K562 (cell line): ENCODE data around the gene CERS2. TPM values are rescaled to one million over a fixed set of nuclear protein-coding genes. Genes with fewer than 3 reads are reported as not detected.

Experiments used
- CEBPB ChIP-seq: fragments of 450-650 bp; IDR thresholded peaks from 2 replicates; pipeline ENCODE4 v1.6.1; 2016; ENCODE audit warnings: missing genetic modification characterization, missing compliant biosample characterization
- CREBBP ChIP-seq: IDR thresholded peaks from one replicate; pipeline ENCODE4 v1.6.1; 2012; ENCODE audit warnings: low read depth, mild to moderate bottlenecking, control low read depth, inconsistent platforms, low read length
- CXXC5 ChIP-seq: fragments of 250-450 bp; sonication (Bioruptor Pico); IDR thresholded peaks from 2 replicates; pipeline ENCODE4 v1.8.0; 2022; ENCODE audit warnings: inconsistent platforms, mild to moderate bottlenecking, moderate library complexity
- EGR1 ChIP-seq: fragments of 450-650 bp; conservative IDR thresholded peaks from 2 replicates; pipeline ENCODE4 v1.6.1; 2017; ENCODE audit warnings: mild to moderate bottlenecking
- EHMT2 ChIP-seq: fragments of 450-650 bp; IDR thresholded peaks from 2 replicates; pipeline ENCODE4 v1.6.1; 2018; ENCODE audit warnings: antibody characterized with exemption
- ELF2 ChIP-seq: fragments of 250-450 bp; sonication (Bioruptor Pico); IDR thresholded peaks from 2 replicates; pipeline ENCODE4 v1.5.0; 2021; ENCODE audit warnings: mild to moderate bottlenecking
- FOXO4 ChIP-seq: fragments of 450-650 bp; formaldehyde crosslinking; IDR thresholded peaks from 2 replicates; pipeline ENCODE4 v1.4.0; 2020; ENCODE audit warnings: mild to moderate bottlenecking, moderate library complexity
- HIVEP1 ChIP-seq: fragments of 250-450 bp; sonication (Bioruptor Pico); IDR thresholded peaks from 2 replicates; pipeline ENCODE4 v1.4.0; 2020; ENCODE audit warnings: mild to moderate bottlenecking
- HMG20A ChIP-seq: fragments of 450-650 bp; formaldehyde crosslinking; conservative IDR thresholded peaks from 2 replicates; pipeline ENCODE4 v1.4.0; 2020; ENCODE audit warnings: mild to moderate bottlenecking, mixed read lengths
- IRF2 ChIP-seq: sonication (generic); formaldehyde crosslinking; IDR thresholded peaks from 2 replicates; pipeline ENCODE4 v1.8.1; 2022; ENCODE audit warnings: mild to moderate bottlenecking, missing genetic modification reagents
- MCM7 ChIP-seq, 2 experiments: fragments of 450-650 bp; IDR thresholded peaks; 2 replicates each; pipeline ENCODE4 v1.6.1; 2016 to 2018
- PCBP1 ChIP-seq: fragments of 200-400 bp; formaldehyde crosslinking; IDR thresholded peaks from 2 replicates; pipeline ENCODE4 v1.6.1; 2018; ENCODE audit warnings: mild to moderate bottlenecking, low read depth, low read length; ENCODE audit not compliant: poor library complexity, severe bottlenecking
- TAF7 ChIP-seq: fragments of 450-650 bp; IDR thresholded peaks from 2 replicates; pipeline ENCODE4 v1.6.1; 2016; ENCODE audit warnings: missing genetic modification characterization, missing compliant biosample characterization
- TRIM24 ChIP-seq, 2 experiments: fragments of 450-650 bp; IDR thresholded peaks; 2 replicates each; pipeline ENCODE4 v1.6.1; 2016
- ZBTB11 ChIP-seq, 3 experiments: fragments of 200-800 bp in 1 of 3; fragments of 250-450 bp in 1 of 3; fragments of 450-650 bp in 1 of 3; sonication (Bioruptor Pico) in 1 of 3; sonication (Bioruptor generic) in 1 of 3; formaldehyde crosslinking in 1 of 3; IDR thresholded peaks; 2 replicates each; pipeline versions ENCODE4 v1.6.1 to v1.8.0; 2016 to 2022; ENCODE audit warnings: mild to moderate bottlenecking in 2 of 3, missing genetic modification characterization in 2 of 3, missing compliant biosample characterization in 1 of 3, moderate library complexity in 1 of 3
- ZBTB8A ChIP-seq: fragments of 450-650 bp; IDR thresholded peaks from 2 replicates; pipeline ENCODE4 v1.6.1; 2018; ENCODE audit warnings: mild to moderate bottlenecking, moderate library complexity; ENCODE audit not compliant: partially characterized antibody
- ZNF3 ChIP-seq: fragments of 250-450 bp; sonication (Bioruptor Pico); IDR thresholded peaks from 2 replicates; pipeline ENCODE4 v1.5.0; 2021; ENCODE audit warnings: mild to moderate bottlenecking, moderate library complexity
- polyA plus RNA-seq, 8 experiments: library from polyadenylated mRNA; depleted of rRNA in 4 of 8; stranded (reverse) in 5 of 8; unstranded in 3 of 8; fragments of >200 nt; fragmentation: Nextera tagmentation in 2 of 8; fragmentation: Illumina TruSeq in 1 of 8; extraction: Ambion mirVana in 2 of 8; extraction: Trizol in 1 of 8; gene quantifications; 2 replicates each; pipeline versions ENCODE4 v1.2.1 to v1.2.3, GENCODE V29; 2011 to 2014; ENCODE audit warnings: inconsistent platforms in 1 of 8, missing spikeins in 1 of 8
- total RNA-seq, 7 experiments: library from RNA; depleted of rRNA in 6 of 7; stranded (reverse); fragments of >200 nt in 6 of 7; fragmentation: Illumina TruSeq in 2 of 7; extraction: Trizol in 2 of 7; gene quantifications; 2 replicates each; pipeline versions ENCODE4 v1.2.1 to v1.2.3, GENCODE V29; 2011 to 2021; ENCODE audit warnings: low replicate concordance in 1 of 7
- TF ChIP-seq, protein P1 (sequence below), 2 experiments: IDR thresholded peaks in 1 of 2; conservative IDR thresholded peaks in 1 of 2; 2 replicates each; pipeline ENCODE4 v1.6.1; 2016; ENCODE audit warnings: low read depth in 2 of 2, mild to moderate bottlenecking in 1 of 2, missing compliant biosample characterization in 1 of 2, missing genetic modification characterization in 1 of 2, moderate library complexity in 1 of 2
- TF ChIP-seq, protein P2 (sequence below): fragments of 250-450 bp; sonication (Bioruptor Pico); IDR thresholded peaks from 2 replicates; pipeline ENCODE4 v1.4.0; 2020; ENCODE audit warnings: mild to moderate bottlenecking, moderate library complexity

The CERS2 gene
- total and polyA plus RNA-seq, 9 of the 15 experiments (the other 6 are each of a cell fraction or from before 2014, with no cell fraction given): 23.4 to 295 (median 132) TPM

- peak; percentile 43 for TF ChIP-seq EGR1
- TF ChIP-seq FOXO4 (CRISPR knock-in tag): no peak
- no peak for TF ChIP-seq TAF7 (tag)
- peak; percentile 62 for TF ChIP-seq CXXC5 (CRISPR knock-in tag)
- TF ChIP-seq PCBP1: no peak
- TF ChIP-seq HIVEP1 (CRISPR knock-in tag): no peak
- no peak for TF ChIP-seq CREBBP
- TF ChIP-seq CEBPB (tag): no peak
- TF ChIP-seq MCM7 (IDR thresholded peaks at IDR 0.05): no peak
- TF ChIP-seq ZBTB8A: no peak
- no peak for TF ChIP-seq HMG20A (CRISPR knock-in tag)
- no peak for TF ChIP-seq EHMT2
- peak; percentile 65 to 80; a peak in 3 of 4 replicates for TF ChIP-seq TRIM24 (IDR thresholded peaks at IDR 0.05)
- peak in 1 of 3 experiments; percentile 46; a peak in 1 of 6 replicates for TF ChIP-seq ZBTB11 (CRISPR knock-in tag; IDR thresholded peaks at IDR 0.05)
- no peak for TF ChIP-seq ELF2 (CRISPR knock-in tag)
- TF ChIP-seq ZNF3 (CRISPR knock-in tag): no peak
- TF ChIP-seq, protein P1, sequence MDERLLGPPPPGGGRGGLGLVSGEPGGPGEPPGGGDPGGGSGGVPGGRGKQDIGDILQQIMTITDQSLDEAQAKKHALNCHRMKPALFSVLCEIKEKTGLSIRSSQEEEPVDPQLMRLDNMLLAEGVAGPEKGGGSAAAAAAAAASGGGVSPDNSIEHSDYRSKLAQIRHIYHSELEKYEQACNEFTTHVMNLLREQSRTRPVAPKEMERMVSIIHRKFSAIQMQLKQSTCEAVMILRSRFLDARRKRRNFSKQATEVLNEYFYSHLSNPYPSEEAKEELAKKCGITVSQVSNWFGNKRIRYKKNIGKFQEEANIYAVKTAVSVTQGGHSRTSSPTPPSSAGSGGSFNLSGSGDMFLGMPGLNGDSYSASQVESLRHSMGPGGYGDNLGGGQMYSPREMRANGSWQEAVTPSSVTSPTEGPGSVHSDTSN (CRISPR knock-in tag; IDR thresholded peaks at IDR 0.05; ENCODE audit: low read depth): no peak
- TF ChIP-seq, protein P1 (tag; conservative IDR thresholded peaks at IDR 0.05; ENCODE audit: low read depth): no peak
- TF ChIP-seq, protein P2, sequence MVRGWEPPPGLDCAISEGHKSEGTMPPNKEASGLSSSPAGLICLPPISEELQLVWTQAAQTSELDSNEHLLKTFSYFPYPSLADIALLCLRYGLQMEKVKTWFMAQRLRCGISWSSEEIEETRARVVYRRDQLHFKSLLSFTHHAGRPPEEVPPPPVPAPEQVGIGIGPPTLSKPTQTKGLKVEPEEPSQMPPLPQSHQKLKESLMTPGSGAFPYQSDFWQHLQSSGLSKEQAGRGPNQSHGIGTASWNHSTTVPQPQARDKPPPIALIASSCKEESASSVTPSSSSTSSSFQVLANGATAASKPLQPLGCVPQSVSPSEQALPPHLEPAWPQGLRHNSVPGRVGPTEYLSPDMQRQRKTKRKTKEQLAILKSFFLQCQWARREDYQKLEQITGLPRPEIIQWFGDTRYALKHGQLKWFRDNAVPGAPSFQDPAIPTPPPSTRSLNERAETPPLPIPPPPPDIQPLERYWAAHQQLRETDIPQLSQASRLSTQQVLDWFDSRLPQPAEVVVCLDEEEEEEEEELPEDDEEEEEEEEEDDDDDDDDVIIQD (CRISPR knock-in tag): no peak
- no peak for TF ChIP-seq IRF2 (CRISPR knock-in tag)
Measured at GRCh38 chr1:150976879-150977694, 2.5 kb upstream of the CERS2 start (continued).
